Right renal cortex interstitium (tissue), 3 donors: Measurements from ENCODE around the gene BTBD8. TPM values are rescaled to one million over a fixed set of nuclear protein-coding genes. Genes with fewer than 3 reads are reported as not detected.

ENCODE experiments used
- DNase-seq, 3 donors: peaks; one replicate each; pipeline ENCODE4 v3.0.0-alpha.2; 2013; ENCODE audit warnings: low read depth in 3 of 3, low spot score in 2 of 3
- polyA plus RNA-seq, 3 donors: library from polyadenylated mRNA; unstranded; fragments of 120-200 nt; gene quantifications; one replicate each; pipeline ENCODE4 v1.2.1, GENCODE V29; 2013; ENCODE audit not compliant: insufficient read length in 3 of 3

The BTBD8 gene
- polyA plus RNA-seq, 3 donors, result 6.4 to 8.2 (median 6.9) TPM

DNA sequence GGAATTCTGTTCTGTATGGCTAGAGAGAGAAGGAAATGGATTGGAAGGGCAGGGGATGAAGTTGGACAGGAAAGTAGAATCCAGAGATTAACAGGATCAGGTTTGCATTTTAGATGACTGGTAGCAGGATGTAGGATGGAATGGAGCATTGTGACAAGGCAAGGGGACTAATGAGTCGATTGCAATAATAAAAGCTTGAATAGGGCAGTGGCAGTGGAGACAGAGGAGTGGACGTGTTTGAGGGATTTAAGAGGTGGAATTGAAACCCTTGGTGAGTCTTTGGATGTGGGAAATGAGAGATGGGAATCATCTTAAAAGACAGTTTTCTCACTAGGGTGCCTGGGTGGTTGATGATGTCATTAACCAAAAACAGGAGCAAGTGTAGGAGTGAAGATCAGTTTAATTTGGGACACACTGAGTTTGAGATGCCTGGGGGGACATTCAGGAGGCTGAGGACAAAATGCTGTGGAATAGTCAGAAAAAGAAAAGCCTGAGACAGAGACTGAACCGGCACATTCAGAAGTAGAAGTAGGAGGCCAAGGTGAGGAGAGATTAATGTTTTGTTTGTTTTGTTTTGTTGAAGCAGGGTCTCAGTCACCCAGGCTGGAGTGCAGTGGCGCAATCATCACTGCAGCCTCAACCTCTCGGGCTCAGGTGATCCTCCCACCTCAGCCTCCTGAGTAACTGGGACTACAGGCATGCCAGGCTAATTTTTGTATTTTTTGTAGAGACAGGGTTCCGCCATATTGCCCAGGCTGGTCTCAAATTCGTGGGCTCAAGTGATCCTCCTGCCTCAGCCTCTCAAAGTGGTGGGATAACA is 108.5 kb downstream of the BTBD8 start:
- no peak for DNase-seq

DNA sequence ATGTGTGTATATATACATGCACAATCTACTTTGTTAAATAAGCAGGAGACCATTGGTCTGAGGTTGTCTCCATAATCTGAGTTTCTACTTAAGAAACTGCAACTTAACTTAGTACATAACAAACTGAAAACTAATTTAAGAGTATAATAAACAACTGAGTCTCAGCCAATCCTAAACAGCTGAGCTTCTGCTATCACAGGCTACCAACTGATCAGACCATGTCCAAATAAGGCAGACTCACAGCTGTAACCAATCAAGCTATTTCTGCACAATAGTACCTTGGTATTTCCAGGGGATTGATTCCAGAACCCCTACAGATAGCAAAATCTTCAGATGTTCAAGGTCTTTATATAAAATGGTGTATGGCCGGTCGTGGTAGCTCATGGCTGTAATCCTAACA is 111.6 kb downstream of the BTBD8 start:
- DNase-seq, result no peak

DNA sequence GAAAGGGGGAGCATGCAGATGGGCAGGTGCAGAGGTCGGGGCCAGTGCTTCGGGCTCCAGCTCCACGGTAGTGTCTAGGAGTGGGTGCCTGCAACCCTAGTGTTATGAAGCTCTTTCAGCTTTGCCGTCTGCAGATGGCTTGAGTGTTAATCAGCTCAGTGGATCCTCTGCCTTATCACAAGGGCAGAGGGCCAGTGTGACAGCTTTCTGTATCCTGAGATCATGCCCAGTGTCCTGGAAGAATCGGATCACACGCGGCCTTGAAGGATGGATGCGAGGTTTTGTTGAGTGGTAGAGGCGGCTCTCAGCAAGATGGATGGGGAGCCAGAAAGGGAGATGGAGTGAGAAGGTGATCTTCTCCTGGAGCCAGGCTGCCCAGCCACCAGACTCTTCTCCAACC is 112.1 kb downstream of the BTBD8 start:
- DNase-seq, result no peak

DNA sequence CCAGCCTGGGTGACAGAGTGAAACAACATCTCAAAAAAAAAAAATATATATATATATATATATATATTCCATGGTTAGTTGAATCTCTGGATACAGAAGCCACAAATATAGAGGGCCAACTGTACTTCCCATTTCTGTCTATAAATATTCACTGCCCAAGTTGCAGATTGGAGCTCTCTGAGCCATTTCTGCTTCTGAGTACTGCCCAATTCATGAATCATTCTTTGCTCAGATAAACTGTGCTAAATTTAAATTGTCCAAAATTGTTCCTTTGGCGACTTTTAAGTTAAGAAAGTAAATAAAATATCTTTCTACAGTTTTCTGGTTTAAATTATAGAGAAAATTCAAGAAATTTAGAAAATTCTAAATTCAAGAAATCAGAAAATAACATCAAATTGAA is 114.4 kb downstream of the BTBD8 start:
- no peak for DNase-seq

DNA sequence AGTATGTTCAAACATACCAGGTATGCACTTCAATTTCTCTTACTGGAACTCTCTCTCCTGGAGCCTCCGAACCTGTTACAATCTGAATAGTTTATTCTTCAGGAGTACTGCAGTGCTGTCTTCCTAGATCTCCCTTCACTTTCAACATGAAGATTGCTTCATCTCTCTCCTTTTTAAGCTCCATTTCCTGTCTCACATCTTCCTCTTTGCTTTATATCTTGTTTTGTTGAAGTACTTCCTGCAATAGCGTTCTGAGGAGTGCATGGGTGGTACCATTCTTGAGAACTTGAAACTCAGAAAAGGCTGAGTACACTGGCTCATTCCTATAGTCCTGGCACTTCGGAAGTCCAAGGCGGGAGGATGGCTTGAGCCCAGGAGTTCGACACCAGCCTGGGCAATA is 121.8 kb downstream of the BTBD8 start:
- DNase-seq, result no peak

DNA sequence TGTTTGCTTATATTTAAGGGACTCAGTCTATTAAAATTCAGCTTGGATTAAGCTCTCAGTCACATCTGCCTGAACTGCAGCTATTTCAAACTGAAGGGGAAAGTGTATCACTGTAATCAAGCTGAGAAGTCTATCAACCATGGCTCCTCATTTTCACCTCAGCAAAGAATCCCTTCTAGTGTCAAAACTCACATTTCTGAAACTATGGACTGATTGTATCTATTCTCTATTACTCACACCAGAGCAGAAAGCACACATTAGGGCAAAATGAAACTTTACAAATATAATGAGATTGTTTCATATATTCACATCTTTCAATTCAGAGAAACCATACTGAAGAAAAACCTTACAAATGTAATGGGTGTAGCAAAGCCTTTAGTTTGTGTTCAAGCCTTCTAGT is 123.0 kb downstream of the BTBD8 start:
- no peak for DNase-seq

DNA sequence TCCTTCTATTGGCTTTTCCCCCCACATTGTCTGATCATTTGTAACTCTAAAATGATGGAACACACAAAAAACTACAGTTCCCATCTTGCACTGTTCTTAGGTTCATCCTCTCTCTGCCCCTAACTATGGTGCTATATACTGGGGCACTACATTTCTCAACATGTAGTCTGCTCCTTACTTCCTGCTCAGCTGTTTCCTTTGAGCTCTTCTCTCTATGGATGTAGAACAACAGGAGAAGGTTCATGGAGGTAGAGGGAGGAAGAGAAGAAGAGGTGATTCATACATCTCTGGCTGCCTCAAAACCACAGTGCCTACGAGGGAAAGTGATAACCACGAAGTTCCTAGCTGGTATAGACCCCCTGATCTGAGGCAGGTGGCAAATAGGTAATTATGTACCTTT is 130.6 kb downstream of the BTBD8 start:
- DNase-seq, result no peak

DNA sequence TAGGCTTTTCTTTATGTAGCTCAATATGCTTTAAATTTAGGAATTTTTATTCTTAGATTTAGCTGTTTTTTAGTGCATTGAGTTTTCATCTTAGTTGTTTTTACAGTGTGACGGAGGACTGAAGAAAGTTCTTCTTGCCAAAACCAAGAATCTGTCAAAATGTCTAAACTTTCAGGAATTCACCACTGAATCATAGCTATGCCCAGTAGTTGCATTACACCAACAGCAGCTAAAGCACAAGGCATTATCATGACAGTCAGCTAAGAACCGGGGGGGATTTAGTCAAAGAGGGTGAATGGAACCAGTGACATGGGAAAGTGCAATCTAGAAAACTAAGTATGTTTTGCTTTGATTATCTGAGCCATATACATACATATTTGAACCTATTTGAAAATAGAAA is 131.0 kb downstream of the BTBD8 start:
- DNase-seq, result no peak

DNA sequence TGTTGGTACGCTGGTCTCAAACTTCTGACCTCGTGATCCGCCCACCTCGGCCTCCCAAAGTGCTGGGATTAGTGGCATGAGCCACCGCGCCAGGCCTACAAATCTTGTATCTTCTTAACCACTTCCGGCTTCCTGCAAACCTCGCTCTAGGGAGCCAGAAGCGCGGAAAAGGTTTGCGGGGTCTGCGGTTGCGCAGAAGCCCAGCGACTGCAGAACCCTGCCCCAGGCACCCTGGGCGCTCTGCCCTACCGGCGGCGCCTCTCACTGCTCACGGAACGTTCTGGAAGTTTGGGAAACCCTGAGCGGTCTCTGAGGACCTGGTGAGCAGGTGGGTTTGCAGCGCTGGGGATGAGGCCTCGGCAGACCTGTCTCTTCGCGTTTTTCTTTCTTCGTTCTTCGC is 137.6 kb downstream of the BTBD8 start, which contains the start of gene C1orf146:
C1orf146 (plus strand) TSS at position 195 of the 400 bp plus-strand sequence. CDS start 13,506 bp downstream, outside the sequence.
- no peak for DNase-seq

DNA sequence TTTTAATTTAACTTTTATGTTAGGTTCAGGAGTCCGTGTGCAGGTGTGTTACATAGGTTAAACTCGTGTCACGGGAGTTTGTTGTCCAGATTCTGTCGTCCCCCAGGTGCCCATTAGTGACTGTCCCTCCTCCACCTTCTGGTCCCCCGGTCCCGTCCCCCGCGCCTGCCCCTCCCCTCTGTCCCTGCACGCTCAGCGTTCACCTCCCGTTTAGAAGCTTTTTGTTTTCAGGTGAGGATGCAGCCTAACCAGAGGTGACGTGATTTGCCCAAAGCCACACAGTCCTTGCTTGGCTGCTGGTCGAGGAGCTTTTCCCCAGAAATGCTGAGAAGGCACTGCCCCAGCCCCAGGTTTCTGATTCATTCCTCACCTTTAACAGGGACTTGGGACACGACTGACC is 138.4 kb downstream of the BTBD8 start:
- no peak for DNase-seq

DNA sequence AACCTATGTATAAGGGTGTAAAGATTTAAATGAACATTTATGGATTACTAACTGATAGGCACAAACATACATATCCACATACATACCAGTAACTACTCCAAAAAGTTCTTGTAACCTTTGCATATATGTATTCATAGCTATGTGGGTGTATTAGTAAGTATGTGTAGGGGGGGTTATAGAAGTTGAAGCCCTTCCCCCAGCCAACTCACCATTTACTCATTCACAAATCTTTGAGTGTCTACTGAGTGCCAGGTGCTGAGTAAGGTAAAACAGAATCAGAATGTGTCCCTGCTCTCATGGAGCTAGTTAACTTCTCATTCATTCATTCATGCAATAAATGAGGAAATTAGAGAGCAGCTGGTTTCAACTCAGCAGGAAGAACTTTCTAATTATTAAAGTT is 138.9 kb downstream of the BTBD8 start:
- DNase-seq, result no peak

DNA sequence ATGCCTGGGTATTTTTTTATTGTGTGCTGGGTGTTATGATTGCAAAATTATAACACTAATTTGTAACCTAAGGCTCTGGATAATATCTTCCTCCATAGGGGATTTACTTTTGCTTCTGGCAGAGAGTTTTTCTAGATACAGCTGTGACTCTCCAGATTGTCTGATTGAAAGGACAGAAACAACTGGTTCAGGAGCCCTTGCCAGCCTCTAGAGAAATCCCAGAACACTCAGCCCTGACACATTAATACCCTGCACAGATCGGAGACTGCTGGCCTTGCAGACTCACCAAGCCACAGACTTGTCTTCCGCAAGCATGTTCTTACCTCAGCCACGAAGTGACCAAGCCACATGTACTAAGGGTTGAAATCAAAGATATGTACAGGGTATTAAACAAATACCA is 148.3 kb downstream of the BTBD8 start:
- no peak for DNase-seq

DNA sequence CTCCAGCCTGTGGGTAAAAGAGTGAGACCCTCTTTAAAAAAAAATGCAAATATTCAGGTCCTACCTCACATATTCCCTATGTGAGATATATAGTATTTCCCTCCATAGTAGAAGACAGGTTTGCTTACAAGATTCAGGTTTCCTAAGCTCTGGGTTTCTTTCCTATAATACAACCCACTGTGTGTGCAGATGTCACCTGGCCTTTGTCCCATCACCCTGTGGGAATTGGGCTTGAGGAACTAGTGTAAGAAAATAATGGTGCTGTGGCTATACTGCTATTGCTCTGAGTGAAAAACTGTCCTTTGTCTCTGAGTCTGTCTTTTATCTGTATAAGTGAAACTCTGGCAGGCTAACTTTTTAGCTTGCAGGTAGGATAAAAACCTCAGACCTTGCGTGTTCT is 150.6 kb downstream of the BTBD8 start:
- no peak for DNase-seq

Other genes starting within 250 kb of the BTBD8 start
- 100 to 1,000 TPM; 120 to 136 (median 132) TPM for gene TGFBR3, start 194.2 kb upstream of the BTBD8 start, polyA plus RNA-seq
- gene BRDT, start 130.9 kb upstream of the BTBD8 start, polyA plus RNA-seq, result under 1 TPM in 2 of 3 donors, not detected in 1; 0.17 to 0.31 TPM
- 1 to 10 TPM; 1.5 to 1.8 (median 1.7) TPM for gene EPHX4, start 50.4 kb upstream of the BTBD8 start, polyA plus RNA-seq
- gene SETSIP, start 4.9 kb upstream of the BTBD8 start, polyA plus RNA-seq, result 1 to 10 TPM in 1 of 3 donors, under 1 TPM in 2; 0.53 to 1.4 (median 0.62) TPM
- under 1 TPM in 2 of 3 donors, not detected in 1; 0.19 to 0.25 TPM for gene C1orf146, start 137.6 kb downstream of the BTBD8 start, polyA plus RNA-seq
- gene GLMN, start 218.6 kb downstream of the BTBD8 start, polyA plus RNA-seq, result 10 to 100 TPM; 19.6 to 20.6 (median 20.3) TPM
- 10 to 100 TPM; 30.3 to 36.0 (median 34.2) TPM for gene RPAP2, start 218.7 kb downstream of the BTBD8 start, polyA plus RNA-seq